Stimulated activated CD4-positive, alpha-beta T cell treated with anti-CD3 and anti-CD28 coated beads, Interleukin-4, amount 100 ng/mL, for 1 hour (primary cell): ENCODE results near the gene ARHGAP15.

Experiments
- DNase-seq: peaks from one replicate; pipeline ENCODE4 v3.0.0-alpha.2; 2020

The ARHGAP15 gene

DNA sequence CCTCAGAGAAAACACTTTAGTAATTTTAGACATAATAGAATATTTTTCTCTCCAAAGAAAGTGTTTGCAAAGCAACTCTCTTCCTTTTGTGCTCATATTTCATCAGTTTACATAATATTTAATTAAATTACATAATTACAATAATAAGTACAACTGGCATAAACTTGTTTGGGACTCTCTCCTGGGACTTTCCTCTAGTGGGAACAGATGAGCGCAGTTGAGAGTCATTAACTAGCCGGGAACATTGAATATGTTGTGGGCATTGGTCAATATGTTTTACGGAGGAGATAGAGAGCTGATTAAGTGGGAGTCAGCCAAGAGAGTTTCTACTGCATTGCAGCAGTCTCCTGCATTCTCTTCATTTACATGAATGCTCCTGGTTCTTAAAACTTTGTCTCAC is 607.7 kb downstream of the ARHGAP15 start:
- DNase-seq, result no peak

DNA sequence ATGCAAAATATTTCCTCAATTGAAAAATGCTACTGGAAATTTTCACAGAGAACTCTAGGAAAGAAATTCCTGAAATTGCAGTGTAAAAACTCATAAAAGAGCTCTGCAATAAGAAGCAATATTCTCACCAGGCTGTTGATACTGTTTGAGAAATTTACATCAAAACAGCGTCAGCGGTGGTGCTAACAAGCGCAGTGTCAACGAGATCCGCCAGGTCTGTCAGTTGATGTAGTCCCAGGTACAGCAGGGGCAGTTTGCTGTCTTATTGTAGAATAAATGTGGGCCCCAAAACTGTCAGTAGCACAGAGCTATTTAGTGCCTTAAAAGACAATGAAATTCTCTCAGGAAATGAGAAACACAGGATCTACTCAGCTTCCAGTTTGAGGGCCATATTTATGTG is 611.2 kb downstream of the ARHGAP15 start:
- no peak for DNase-seq

DNA sequence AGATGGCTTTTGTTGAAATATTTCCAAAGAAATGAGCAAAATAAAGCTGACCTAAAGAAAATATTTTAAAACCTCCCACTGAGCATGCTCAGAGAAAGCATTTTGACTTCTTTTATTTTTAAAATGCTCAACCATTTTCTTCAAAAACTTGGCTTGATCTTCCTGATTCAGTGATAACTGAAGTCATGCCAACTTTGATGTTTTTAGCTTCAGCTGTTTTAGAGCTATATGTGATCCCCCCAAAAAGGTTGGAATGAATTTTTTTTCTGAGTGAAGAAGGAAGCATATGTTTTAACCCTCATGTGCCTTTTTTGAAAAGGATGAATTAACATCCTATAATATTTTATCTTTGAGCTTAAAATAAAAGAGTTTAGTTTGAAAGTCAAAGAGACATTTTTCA is 612.0 kb downstream of the ARHGAP15 start:
- DNase-seq, result no peak

DNA sequence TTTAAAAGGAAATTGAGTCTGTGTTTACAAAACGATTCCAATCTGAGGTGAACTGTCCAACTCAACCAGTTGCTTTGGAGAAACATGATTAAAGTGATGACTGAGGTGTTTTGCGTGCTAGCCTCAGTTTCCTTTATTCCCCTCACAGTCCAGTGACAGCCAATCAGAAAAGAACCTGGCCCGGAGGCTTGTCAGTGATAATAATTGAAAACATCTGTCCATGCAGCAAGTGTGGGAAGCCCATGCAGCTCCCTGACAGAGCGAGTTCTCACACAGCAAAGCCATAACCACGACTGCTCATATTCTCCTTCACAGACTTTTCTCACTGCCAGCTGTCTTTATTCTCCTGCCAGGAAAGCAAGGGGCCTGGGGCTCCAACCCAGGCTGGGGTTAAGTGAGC is 613.4 kb downstream of the ARHGAP15 start:
- DNase-seq, result no peak

DNA sequence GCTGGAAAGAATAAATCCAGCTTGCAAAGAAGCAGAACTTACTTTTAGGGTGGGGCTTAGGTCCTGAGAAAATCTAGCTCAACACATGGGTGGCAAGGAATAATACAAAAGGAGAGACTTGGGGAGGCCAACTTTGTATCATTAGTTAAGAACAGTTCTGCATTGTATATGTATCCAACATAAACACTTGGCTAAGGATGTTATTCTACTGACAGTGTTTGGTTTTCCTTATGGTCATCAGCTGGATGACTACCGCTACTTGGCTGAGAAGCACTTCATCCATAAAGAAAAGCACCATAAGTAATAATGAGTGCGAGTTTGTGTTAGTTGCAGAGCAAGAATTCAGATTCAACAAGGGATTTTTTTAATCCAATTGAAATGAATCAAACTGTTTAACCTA is 614.9 kb downstream of the ARHGAP15 start:
- DNase-seq, result no peak

DNA sequence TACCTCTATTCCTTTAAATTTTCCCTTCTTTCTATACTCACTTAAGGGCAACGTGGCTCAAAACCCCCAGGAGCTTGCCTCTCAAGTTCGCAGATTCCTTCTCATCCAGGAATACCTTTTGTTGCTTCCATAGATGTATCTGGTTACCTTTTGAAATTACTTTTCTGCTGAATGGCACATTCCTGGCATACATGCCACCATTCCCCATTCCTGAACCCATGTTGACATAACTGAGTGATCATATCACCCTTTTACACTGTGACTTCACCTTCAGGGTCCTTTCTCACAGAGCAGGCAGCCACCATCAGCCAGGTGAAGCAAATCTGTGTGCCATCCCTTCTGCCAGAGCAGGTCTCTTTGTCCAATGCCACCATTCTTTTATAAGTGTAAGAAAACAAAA is 615.8 kb downstream of the ARHGAP15 start:
- DNase-seq, result no peak

DNA sequence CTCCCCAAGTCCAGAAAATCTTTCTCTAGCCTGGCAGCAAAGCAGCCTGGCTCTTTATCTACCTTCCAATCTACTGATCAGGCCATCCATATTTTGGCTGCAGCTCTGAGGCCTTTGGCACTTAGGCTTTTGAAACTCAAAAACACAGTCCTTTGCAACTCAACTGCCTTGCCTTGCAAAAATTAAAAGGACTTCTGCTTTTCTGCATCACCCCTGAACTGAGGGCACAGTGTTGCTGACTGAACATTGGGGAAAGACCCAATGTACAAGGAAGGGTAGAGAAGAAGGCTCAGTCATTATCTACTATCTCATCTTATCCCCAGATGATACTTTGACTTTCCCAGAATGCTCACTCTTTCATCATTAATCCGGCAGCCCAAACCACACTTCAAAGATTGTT is 625.5 kb downstream of the ARHGAP15 start:
- DNase-seq, result no peak

DNA sequence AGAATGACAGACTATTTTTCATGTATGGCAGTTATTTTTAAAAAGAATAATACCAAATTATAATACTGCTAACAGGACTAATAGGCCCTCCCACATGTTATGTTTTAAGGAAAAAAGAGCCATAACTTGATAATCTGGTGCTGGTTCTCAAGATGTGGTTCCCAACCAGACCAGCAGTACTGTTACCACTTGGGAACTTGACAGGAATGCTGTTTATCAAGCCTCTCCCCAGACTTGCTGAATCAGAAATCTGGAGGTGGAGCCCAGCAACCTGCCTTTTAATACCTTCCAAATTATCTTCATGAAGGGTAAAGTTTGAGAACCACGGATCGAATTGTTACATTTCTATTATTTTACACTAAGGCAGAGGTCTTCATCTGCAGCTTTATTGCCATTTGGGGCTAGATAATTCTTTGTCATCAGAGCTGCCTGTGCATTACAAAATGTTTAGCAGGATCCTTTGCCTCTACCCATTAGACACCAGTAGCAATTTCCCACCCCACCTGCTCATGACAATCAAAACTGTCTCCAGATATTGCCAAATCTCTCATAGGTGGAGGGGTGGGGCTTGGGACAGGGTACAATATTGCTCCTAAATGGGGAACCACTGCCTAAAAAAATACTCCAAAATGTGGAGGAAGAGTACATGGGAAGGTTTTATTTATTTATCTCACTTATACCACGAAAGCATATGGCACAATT is 629.6 kb downstream of the ARHGAP15 start:
- DNase-seq, result no peak

DNA sequence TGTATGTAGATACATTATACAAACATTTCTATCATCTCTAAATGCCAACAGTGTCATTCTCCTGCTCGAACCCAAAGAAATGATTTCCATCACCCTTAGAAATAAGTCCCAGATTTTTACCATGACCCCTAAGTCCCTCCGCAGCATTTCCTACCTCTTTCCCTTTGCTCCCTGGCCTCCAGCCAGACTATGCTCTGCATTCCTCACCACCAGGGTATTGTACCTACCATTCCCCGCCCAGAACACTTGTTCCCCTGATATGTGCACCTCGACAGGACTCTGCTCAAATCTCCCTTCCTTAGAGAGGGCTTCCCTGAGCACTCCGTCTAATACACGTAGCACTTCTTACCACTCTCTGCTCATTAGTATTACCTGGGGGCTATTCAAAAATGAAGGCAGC is 630.2 kb downstream of the ARHGAP15 start:
- DNase-seq, result no peak

DNA sequence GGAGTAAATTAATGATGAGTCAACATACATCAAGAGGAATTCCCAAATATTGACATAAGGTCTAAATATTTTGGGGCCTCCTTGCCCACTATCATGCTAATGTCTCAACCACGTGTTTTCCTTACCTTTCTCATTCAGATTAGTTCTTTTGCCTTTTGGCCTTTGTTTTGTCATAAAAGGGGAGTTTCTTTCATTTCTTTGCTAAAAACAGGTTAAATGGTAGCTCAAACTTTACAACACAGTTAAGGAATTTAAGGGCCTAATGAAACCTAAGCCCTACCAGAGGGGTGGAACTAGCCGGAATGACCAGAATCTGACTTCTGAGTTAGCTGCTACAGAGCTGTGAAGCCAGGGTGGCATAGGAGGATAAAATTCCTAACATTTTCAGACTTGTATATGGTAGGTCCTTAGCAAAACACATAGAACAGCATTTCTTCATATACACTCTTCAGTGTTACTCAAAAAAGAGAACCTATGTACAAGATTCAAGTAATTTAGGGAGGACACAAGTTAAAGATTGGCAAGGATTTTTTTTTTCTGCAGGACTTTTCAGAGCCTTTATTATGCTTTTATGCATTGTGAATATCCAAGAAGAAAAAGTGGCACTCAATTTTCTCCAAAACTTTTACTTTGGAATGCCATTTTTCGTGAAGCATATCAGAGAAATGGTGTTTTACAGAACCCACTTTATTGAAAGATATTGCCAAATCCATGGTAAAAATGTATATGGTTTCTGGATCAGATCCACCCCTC is 633.1 kb downstream of the ARHGAP15 start:
- DNase-seq, result no peak

DNA sequence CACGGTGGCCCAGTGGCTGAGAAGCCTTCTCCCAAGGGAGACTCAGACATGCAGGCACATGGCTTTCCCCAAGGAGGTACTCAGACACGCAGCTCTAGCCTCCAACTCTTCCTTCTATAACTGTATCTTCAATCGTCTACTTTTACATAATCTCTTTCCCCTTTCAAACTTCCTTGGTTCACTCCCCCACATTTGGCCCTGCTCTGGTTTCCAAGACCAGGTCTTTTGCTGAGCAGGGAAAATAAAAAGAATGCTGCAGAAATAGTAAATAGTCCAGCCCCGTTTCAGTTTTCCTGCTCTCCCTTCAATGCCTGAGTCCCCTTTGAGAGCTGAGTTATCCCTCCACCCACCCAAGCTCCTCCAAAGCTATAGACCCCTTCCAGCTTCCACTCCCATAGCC is 635.0 kb downstream of the ARHGAP15 start:
- DNase-seq, result no peak

DNA sequence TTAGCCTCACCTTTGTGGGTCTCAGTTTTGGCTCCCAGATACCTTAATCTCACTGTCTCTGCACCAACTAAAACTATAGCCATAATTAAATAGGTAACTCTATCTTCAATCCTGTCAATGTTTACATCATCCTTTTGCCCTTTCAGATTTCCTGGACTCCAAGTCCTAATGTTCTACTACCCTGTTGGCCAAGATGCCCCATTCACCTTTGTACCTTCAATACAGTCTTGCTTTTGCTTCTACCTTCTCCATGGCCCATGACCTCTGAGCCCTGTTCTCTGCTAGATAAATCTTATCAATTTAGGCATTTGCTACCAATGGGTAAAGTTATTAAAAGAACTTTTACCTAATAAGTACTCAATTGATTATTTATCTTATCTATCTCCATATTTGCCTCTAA is 635.5 kb downstream of the ARHGAP15 start:
- no peak for DNase-seq

DNA sequence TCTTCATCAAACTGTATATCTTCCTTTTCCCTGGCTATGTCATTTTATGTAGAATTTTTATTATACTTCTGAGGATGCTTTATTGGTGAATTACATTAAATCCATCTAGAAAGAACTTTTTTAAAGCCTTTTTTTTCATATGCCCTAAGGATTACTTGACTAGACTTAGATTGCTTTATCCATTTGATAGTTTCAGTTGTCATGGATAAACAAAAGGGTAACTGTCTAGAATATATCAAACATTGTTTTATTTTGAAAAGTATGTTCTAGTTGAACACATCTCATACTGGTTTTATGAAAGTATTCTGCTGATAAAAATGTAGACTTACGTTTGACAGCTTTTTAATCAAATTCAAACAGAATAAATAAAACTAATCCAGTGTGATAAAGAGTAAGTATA is 639.8 kb downstream of the ARHGAP15 start:
- no peak for DNase-seq

DNA sequence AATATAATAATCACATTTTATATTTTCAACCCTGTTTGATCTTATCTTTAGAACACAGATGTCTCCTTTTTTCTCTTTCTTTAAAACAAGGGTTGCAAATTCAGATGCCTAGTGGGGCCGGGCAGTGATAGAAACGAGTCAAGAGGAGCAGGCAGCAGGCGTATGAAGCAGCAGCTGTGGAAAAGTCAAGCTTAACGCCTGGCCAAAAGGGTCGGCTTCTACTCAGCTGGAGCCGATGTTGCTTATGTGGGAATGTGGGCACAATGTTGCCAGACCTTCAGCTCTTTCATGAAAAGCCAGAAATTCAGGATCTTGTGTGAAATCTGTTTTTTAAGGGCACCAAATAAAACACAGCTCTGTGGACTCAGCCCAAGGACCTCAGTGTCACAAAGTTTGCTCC is 642.7 kb downstream of the ARHGAP15 start:
- no peak for DNase-seq

DNA sequence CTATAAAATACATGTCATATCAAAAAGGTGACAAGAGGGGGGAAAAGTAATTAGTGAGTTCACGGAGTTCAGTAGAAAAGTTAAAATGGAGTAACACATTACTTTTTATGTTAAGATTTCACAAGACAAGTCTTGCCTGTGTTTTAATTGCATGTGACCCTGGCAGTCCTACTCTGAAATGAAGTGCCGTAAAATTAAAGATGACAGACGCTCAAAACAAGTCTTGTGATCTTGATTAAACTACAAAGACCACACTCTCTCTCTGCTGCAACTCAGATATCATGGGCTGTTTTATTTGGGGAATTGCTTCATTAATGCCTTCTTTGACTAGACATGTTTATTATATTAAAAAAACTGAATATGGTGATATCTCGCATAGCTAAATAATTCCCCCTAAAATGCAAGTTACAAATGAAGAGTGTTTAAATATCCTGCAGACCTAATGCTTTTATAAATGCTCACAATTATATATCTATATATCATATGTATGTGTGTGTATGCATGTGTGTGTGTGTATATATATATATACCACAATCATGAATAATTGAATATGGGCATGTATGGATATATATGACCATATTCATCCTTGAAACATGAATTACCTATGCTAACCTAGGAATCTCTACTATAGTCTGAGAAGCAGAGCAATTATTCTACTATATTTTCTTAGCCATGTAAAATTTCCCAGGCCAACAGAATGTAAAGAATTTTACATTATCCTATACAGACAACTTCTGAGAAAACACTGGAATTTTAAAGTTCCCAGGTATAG is 647.5 kb downstream of the ARHGAP15 start:
- DNase-seq, result no peak

DNA sequence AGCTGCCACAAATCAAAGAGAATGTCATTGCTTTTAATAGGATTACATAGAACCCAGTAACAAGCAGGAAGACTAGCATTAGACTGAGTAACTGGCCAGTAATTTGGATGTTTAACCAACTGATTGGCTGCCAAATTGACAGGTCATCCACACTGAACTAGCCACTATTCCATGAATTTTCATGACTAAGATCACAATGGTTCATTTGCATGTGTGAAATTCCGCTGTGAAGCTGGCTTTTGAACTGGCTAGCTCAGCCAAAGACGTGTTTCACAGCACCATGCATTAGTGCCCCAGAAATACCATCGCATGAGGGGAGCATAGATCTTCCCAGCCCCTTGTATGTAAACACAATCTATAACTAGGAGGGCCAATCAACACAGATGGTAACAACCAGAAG is 649.8 kb downstream of the ARHGAP15 start:
- no peak for DNase-seq

DNA sequence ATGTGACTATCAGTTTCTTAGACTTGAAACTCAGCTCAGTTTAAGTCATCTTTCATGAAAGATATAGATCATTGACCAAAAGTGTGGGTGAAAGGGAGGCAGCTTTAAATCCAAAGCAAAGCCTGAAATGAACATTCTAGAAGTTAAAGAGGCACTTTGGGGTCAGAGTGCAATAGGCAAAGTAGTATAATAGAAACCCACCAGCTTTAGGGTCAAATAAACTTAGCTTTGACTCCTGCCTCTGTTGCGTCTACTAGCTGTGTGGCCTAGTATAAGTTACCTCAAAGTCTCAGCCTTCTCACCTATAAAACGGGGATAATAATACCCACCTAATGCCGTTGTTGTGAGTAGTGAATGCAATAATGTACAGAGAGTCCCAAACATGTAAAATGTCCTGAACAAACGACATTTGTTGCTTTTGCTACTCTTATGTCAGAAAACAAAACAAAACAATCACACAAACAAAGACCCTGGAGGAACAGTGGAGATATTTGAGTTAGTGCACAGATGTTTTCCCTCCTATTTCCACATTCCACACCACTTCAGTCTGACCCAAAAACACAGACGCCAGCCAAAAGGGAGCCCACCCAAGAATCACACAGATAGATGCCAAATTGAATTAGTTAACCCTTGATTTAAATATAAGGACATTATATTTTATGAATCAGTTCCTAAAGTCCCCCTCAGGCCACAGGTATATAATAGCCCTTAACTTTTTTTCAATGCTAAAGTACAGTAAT is 657.0 kb downstream of the ARHGAP15 start:
- DNase-seq, result no peak

DNA sequence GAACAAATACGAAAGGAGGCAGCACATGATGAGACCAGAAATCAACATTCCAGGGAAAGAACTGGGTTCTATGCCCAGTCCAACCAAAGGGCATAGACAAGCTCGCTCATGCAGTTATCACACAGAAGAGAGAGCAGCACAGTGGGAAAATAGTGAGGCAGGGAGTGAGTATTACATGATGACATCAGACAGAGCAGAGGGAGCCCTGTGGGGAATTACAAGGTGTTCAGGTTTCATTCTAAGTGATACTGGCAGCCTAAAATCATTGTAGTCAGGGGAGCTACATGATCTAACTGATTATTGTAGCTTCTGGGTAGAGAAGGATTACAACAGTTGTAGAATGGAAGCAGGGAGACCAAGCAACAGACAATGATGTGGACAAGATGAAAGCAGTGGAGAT is 658.5 kb downstream of the ARHGAP15 start:
- DNase-seq, result no peak

DNA sequence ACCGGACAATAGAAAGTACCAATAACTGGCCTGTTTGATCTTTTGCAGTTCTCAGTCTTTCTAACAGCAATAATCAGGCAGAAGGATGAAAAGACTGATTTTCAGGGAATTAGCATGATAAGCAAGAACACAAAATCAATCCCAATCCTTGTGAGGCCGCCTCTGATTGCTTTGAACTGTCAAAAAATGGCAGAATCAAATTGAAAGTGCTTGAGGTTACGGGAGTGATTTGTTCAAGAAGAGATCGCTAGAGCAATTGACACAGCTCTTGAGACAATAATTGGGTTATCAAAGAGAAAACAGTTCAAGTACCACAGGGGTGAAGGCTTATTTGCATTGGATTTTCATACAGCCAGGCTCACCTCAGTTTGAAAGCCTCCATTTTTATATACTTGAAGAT is 663.4 kb downstream of the ARHGAP15 start:
- no peak for DNase-seq

DNA sequence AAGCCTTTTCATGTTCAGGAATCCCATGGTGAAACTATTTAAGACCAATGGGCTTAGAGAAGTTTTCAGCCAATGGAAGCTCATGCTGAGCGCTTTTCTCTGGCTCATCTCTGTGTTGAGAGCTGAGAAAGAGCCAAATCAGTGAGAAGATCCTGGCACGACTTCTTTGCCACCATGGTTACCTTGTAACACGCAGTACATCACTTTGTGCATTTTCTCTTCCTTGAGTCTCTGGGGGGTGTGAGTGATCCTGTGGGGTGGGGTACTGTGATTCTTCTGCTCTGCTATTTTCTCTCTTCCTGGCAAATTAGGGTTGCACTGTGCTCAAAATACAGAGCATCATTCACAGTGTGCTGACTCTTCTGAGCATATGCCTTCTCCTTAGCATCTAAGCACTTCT is 664.2 kb downstream of the ARHGAP15 start:
- no peak for DNase-seq

DNA sequence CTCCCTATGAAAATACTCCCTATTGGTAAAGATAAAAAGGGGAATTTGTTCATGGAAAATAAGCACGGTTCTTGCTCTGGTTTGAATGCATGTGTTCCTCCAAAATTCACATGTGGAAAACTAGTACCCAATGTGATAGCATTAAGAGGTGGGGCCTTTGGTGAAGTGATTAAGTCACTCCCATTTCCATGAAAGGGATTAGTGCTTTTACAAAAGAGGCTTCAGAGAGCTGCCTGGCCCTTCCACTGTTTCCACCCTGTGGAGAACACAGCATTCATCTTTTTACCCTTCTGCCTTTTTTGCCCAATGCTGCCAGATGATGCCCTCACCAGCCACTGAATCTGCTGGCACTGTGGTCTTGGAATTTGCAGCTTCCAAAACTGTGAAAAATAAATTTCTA is 666.8 kb downstream of the ARHGAP15 start:
- DNase-seq, result no peak

DNA sequence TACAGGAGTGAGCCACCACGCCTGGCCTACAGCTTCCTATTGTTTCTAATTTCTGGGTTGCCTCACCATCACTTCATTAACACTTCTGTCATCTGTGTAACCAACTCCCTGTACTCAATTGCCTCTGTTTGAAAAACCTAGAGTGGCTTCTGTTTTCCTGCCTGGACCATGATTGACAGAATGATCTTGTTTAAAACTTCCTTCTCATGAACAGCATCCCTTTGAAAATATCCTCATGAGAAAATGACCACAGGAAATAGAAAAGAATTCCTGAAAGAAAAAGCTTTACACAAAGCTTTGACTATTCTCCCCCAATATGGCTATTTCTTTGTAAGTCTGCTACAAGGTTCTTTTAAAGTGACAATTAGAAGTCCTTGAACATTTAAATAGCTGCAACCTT is 672.3 kb downstream of the ARHGAP15 start:
- DNase-seq, result no peak

DNA sequence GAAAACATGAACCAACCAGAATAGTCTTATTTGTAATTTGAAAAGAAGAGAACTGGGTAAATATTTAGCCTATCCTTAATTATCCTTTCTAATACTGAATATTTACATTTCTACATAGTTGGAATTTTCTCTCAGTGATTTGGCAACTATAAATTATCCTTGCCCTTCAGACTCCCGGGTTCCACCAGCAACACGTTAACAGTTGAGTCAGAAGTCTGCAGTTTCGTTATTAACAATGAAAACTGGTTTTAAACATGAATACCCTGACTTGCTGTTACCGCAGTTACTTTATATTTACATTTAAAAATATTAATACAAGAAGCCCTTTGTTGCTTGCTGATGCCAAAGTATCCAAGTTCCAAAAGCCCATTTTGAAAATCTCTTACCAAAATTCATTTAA is 673.0 kb downstream of the ARHGAP15 start:
- DNase-seq, result no peak
